ENCODE measurements around the gene TENT5C. TPM values are rescaled to one million over a fixed set of nuclear protein-coding genes. Genes with fewer than 3 reads are reported as not detected.
"Not testable (repeated sequence)": the region's sequence is repeated elsewhere in the genome, so short reads cannot be mapped to it uniquely, and the experiment has no call there.

TENT5C gene
- 9.8 TPM for total RNA-seq

DNA sequence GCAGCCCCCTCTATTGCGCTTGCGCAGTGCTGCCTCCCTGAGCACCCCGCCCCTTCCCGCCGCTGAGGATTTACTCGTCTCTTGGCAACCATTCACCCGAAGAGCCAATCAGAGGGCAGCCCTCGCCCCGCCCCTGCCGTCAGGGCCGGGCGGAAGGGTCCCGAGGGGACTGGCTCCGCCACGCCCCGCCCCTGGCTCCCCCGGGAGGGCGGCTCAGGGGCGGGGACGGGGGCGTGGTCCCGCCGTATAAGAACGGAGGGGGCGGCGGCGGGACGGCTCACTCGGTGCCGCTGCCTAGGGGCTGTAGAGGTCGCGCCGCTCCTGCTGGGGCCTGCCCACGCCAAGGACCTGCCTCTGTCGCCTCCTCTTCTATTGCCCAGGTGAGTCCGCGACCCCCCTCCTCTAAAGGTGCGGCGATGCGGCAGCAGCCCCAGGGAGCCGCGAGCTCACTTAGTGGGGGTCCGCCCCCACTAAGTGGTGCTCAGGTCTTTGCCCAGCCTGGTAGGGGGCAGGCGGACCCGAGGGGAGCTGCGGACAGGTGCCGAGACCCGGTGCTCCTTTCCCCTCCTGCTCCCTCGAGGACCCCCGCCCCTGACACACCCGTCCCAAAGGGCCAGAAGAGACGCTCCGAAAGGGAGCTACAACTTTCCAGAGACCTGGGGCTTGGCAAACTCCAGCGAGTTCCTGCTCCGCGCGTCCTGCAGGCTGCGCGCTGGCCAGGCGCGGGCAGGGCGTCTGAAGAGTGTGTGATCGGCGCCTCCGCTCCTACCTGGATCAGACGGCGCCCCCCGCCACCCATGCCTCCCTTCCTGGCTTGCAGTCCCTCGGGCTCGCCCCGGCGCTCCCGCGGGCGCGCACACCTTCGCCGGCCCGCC lies at the start of gene TENT5C:
Gene TENT5C (plus strand): TSS at position 275 of the 875 bp plus-strand sequence. CDS start 16,821 bp downstream, outside the sequence.
- peak; percentile 98 for DNase-seq (ENCODE audit: low spot score)

DNA sequence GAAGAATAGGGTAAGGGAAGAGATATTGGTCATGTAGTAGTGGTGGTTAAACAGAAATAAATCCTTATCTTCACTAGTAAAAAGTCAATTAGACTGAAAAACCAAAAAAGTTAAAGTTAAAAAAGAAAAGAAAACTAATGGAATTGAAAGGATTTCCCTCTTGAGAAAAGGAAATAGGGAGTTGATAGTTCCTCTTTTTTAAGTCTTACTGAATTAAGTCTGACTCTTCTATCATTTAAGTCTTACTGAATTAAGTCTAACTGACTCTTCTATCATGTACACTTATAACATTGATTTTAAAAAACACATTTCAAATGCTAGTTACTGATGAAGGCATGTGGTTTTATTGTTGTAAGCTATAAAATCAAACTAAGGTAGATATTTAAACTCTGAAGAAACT lies 49.5 kb upstream of the TENT5C start:
- DNase-seq (ENCODE audit: low spot score) = no peak

DNA sequence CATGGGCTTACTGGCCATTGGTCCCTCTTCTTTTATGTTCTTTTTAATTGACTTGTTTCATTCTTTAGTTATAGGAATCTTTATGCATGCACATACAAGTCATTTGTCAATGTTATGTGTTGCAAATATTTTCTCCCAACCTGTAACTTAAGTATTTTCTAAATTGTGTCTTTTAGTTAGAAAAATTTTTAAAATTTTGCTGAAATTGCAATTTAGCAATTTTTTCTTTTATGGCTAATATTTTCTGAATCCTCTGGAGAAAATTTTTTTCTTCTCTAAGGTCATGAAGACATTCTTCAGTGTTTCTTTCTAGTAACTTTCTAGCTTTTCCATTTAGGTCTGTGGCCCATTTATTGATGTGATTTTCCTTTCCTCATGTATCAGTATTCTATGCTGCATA lies 48.9 kb upstream of the TENT5C start:
- no peak for DNase-seq (ENCODE audit: low spot score)

DNA sequence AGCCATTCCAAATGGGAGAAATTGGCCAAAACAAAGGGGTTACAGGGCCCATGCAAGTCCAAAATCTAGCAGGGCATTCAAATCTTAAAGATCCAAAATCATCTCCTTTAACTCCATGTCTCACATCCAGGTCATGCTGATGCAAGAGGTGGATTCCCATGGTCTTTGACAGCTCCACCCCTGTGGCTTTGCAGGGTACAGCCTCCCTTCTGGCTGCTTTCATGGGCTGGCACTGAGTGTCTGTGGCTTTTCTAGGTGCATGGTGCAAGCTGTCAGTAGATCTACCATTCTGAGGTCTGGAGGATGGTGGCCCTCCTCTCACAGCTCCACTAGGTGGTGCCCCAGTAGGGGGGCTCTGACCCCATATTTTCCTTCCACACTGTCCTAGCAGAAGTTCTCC lies 47.4 kb upstream of the TENT5C start:
- not testable (repeated sequence) for DNase-seq (ENCODE audit: low spot score)

DNA sequence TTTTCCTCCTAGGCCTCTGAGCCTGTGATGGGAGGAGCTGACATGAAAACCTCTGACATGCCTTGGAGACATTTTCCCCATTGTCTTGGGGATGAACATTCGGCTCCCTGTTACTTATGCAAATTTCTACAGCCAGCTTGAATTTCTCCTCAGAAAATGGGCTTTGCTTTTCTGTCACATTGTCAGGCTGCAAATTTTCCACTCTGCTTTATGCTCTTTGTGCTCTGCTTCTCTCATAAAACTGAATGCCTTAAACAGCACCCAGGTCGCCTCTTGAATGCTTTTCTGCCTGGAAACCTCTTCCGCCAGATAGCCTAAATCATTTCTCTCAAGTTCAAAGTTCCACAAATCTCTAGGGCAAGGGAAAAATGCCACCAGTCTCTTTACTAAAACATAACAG lies 46.7 kb upstream of the TENT5C start:
- DNase-seq (ENCODE audit: low spot score) = no peak

DNA sequence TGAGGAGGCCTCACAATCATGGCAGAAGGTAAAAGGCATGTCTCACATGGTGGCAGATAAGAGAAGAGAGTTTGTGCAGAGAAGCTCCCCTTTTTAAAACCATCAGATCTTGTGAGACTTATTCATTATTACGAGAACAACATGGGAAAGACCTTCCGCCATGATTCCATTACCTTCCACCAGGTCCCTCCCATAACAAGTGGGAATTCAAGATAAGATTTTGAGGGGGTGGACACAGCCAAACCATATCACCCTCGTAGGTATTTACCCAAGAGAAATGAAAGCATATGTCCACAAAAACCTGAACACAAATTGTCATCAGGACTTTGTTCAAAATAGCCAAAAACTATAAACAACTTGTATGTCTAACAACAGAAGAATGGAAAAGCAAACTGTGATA lies 45.9 kb upstream of the TENT5C start:
- DNase-seq (ENCODE audit: low spot score) = no peak

DNA sequence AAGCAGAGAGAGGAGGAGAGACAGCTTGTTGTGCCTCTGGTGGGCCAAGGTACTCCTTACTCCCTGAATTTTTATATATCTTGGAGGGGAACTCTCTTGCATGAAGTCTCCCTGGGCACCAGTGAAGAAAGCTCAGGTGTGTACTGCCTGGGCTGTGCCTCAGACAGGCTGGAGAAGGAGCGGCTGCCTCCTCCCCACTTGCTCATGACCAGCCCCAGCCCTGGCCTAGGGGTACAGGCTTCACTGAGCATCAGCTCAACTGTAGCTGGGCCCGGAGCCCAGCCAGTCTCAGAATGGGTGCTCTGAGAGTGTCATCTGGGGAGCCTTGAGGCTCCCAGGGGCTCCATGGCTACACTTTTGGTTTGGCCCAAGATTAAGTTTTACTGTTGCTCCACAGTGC lies 44.8 kb upstream of the TENT5C start:
- no peak for DNase-seq (ENCODE audit: low spot score)

DNA sequence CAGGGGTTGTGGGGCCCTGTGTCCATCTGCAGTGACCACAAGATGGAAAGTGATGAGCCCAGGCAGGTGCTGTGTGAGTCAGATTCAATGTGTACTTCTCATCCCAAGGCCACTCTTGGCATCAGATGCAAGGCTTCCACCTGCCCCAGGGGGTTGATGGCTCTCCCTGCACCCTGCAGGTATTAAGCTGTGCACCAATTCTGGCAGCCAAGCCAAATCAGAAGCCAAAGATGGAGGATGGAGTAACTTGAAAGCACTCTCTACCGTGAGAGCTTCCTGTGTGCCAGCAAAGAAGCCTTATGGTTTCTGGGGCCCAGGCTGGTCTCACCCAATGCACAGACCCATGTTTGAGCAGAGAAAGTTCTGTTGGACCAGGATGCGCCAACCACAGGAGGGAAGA lies 44.3 kb upstream of the TENT5C start:
- DNase-seq (ENCODE audit: low spot score) = no peak

DNA sequence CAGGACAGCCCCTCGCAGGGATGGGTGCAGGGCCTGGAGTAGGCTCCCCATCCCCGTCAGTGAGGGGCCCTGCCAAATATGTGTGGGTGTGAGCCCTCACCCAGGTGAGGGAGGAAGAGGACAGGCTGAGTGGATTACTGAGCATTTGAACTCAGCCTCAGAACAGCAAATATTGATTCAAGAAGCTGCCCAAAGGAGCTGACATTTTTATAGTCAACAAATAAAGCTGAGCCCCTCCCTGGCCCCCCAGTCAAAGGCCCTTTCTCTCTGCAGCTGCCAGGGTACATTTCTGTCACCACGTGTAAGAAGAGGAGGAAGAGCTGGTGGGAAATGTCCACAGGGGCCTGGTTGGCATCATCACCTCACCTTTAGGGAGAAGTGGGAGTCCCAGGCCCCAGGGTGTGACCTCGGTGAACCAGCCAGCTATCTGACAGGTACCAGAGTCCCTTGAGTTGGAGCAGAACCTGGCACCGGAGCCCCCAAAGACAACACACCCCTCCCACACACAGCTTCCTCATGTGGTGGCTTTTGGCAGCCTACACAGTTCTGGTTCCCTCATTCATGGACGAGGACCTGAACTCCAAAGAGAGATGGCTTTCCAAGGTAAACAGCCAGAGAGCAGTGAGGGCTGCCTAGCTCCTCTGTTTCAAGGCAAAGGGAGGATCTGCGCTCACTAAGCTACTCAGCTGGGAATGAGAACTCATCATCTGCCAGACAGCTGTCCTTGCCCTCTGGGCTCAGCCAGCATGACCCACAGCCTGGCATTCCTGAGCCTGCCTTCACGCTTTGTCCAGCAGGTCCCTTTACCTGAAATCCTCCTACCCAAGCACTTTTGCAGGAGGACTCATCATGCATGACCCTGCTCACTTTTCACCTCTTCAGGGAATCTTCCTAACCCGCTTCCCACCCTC lies 43.0 kb upstream of the TENT5C start:
- no peak for DNase-seq (ENCODE audit: low spot score)

DNA sequence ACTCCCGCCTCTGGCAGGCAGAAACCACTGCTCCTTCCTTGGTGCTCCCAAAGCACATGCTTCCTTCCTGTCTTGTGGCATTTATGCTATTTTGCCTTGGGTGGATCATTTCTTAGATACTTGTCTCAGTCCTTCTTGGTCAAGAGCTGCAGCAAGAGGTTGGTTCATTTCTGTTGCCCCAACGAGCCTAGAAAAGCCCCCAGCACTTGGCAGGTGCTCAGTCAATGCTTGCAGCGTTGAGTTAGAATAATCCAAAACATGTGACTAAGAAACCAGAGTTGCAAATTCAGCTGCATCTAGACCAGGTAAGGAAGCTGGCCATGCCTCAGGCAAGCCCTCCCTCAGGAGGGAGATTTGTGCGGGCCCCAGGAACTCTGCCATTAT lies 42.4 kb upstream of the TENT5C start:
- no peak for DNase-seq (ENCODE audit: low spot score)

DNA sequence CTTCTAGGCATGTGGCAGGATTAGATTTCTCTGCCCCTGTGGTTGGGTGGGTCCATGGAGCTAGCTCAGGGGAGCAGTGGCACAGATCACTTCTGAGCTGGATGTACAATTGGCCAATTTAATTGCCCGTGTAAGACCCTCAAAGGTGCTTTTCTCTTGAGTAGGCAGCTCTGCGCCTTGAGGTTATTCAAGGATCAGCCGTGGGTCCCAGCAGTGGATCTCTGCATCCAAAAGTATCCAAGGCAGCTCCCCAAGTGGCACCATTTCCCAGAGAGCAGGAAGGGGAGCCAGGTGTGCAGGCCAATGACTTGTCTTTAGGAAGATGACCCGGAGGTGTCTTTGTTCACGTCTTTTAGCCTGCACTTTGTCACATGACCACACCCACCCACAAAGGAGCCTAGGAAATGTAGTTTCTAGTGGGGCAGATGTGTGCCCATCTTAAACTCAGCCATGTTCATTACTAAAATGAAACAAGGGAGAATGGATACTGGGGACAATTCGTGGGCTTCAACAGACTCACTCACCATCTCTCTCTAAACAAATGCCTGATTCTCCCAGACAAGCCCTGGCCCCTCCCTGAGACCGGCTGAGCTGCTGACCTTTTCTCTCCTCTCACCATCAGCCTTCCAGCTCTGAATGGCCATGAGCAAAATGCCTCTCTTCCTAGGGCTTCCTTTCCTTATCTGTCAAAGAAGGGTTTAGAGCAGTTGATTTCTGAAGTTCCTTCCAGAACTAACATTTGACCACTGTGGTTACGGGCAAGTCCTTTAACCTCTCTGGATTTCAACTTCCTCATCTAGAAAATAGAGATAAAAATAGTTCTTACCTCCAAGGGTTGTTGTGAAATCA lies 41.4 kb upstream of the TENT5C start:
- DNase-seq (ENCODE audit: low spot score) = no peak

DNA sequence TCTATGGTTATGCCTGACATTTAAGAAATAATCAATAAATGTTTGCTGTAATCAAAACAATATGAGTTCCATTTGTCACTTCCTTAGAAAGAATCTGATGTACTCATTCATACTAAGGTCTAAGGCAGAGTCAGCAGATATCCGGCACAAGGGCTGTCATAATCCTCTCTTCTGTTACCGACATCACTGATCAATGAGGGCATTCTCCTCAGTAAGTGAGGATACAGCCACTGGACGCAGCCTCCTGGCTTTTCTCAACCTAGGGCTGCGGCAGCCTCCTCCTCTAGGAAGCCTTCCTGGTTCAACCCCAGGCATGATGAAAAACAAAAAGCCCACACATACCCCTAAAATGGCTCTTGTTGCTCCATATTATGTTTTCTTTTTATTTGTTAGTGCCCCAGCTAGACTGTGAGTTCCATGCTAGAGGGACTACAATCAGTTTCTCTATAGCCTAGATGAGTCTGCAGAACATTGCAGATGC lies 40.7 kb upstream of the TENT5C start:
- no peak for DNase-seq (ENCODE audit: low spot score)

DNA sequence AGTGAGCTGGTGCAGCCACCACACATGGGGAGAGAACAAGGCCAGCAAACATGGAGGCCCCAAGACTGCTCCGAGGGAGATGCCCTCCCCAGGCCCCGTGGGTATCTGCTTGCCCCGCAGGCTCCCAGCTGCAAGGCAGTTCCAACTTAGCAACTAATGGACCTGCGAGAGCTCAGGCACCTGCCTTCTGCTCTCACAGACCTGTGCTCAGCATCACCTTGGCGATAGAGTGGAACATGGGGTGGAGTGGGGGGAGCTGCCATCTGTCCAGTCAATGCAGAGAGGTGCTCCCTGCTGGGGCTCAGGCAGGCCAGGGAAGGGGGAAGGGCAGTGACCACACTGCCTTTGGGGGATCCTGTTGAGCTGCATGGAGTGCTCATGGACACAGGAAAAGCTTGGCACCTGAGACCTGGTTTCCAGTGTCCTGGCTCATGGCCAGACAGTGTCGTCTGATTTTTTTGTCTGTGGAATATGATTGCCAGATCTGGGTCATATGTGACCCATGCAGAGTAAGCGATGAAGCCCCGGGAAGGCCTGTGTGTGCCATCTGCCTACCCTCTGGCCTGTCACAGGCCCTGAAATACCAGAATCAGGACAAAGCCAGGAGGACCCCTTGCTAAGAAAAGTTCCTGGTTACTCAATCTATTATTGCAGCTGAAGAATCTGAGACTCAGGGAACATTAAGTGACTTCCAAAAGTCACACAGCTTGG lies 39.9 kb upstream of the TENT5C start:
- no peak for DNase-seq (ENCODE audit: low spot score)

DNA sequence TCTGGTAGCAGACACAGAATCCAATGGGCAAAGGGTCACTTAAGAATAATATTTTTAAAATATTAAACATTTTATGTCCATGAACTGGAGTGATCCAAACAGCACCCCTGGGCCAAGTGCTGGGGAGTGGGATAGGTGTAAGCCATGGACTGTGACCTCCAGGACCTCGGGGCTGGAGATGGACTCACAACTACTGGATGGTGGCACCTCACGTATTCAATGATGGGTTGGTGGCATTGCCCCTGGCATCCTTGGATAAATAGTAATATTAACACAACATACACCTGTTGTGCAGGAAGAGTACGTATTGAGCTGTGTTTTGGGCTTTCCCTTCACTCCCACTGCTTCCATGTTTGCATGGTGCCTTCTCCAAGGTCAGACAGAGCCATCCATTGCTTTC lies 39.3 kb upstream of the TENT5C start:
- DNase-seq (ENCODE audit: low spot score) = no peak

DNA sequence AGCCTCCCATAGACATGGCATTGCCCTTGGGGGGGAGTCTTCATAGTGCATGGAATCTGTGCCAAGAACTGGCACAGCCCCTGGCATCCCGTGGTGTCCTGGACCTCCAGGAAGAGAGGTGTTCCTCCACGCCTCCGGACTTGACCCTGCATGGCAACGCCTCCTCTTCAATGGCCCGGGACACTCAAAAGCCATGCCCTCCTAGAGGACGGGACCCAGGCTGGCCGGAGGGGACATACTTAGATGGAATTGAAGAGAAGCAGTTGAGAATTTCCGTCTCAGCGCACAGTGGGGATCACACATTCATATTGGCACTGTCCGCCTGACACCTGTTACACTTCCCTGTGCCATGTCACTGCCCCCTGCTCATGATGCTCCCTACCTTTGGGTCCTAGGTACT lies 38.4 kb upstream of the TENT5C start:
- DNase-seq (ENCODE audit: low spot score) = no peak

DNA sequence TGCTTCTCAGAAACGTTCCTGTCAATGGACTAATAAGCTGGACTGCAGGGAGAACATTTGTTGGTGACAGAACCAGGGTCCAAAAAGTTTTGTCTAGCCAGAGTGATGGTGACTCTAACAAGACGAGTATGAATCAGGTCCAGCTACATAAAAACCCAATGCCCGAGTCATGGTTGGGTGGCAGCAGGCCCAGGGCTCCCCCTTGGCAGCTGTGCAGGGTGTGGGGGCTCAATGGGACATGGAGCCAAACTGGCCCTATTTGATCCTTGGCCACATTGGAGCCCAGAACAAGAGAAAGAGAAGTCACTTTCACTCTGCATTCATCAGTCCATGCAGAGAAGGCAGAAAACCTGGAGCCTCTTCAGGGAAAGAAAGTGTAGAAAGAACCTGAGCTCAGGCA lies 37.9 kb upstream of the TENT5C start:
- DNase-seq (ENCODE audit: low spot score) = no peak

DNA sequence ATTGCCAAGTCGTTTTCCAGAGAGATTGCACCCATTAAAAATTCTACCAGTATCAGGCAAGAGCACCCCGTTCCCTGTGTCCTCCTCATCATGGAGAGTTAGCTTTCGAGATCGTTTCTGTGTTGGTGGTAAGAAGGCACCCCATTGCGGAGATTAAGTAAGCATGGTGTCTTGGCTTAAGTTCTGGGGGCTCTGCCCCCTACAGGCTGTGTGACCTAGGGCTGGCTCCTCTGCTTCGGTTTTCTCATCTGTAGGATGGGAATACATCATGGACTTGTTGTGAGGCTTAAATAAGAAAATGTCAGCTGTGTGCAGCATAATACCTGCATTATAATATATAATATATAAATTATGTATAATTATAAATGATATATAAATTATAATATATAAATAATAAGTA lies 36.8 kb upstream of the TENT5C start:
- DNase-seq (ENCODE audit: low spot score) = no peak

DNA sequence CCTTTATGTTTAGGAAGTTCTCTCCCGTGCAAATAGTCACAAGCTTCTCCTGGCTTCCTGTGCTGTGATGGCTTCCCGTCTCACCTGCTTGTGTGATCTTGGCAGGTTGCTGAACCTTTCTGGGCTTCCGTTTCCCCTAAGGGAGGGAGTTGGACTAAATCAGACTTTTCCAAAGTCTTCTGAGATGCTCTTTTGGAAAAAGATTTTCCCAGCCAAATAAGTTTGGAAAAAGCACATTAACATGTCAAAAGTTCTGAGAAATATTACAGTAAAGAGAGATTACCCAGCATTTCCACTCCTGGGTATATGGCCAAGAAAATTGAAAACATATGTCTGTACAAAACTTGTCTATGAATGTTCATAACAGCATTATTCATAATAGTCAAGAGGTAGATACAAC lies 36.0 kb upstream of the TENT5C start:
- DNase-seq (ENCODE audit: low spot score) = no peak

DNA sequence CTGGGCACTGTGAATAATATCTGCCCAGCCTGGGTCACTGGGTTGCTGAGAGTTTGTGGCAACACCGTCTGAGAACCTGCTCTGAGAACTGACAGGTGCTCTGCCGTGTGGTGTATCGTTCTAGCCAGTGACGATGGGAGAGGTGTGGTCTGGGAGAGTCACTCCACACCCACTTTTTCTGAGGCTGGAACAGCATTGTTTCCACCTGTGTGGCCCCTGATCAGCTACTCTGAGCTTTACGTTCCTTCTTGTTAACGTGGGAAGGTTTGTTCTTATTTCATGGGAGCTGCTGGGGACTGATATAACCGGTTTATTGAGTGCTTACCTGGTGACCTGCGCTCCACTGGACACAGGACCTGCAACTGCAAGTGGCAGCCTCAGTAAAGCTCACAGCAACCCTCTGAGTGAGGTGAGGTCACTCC lies 34.8 kb upstream of the TENT5C start:
- DNase-seq (ENCODE audit: low spot score) = peak; percentile 70

DNA sequence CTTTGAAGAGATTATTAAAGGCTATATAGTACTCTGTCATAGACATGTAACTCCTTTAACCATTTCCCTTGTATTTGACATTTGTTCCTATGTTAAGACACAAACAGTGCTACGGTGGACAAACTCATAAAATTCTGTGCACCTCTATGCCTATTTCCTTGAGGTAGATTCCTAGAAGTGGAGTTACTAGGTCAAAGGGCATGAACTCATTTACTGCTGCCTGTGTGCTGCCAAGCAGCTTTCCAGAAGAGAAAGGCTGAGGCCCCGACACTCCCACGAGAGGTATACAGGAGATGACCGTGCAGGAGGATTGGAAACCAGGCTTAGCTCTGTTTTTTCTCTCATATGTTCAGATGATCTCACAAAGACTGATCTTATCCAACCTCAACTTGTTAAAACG lies 34.4 kb upstream of the TENT5C start:
- peak; percentile 31 for DNase-seq (ENCODE audit: low spot score)

DNA sequence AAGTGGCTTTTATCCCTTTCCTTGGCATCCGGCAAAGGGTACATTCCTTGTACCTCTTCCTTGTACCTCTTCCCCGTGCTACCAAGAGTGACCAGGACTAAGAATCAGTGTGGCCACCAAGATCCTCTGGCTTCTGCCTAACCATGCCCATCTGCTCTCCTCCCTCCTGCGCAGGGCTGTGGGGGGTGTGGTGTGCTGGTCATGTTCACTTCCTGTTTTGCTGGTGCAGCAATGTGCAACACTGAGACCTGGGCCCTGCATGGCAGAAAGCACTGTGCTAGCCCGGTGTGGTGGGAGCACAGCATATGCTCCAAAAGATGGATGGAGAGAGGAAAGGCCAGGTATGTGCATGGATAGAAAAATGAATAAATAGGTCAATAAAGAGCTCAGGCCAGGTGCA lies 33.3 kb upstream of the TENT5C start:
- peak; percentile 56 for DNase-seq (ENCODE audit: low spot score)

Data from ureter (tissue), 1 donor.